Mesenchymal stem cell (in vitro differentiated cells and primary cell): ENCODE results near the gene PLS1.

Source experiments
- DNase-seq: peaks from one replicate; pipeline ENCODE4 v3.0.0-alpha.2; 2013
- H2AFZ ChIP-seq: one replicate; pipeline ENCODE4 v1.6.1; 2013; ENCODE audit warnings: low read depth, mild to moderate bottlenecking, control low read depth, inconsistent platforms, low read length, moderate library complexity
- H2AK5ac ChIP-seq: 2 replicates; pipeline ENCODE4 v1.6.1; 2013; ENCODE audit warnings: low read length, moderate library complexity, mild to moderate bottlenecking, inconsistent platforms; ENCODE audit not compliant: severe bottlenecking
- H2BK120ac ChIP-seq: one replicate; pipeline ENCODE4 v1.6.1; 2013; ENCODE audit warnings: low read depth, mild to moderate bottlenecking, inconsistent platforms, low read length, moderate library complexity
- H2BK12ac ChIP-seq, 2 experiments: one replicate each; pipeline ENCODE4 v1.6.1; 2013; ENCODE audit warnings: inconsistent platforms in 2 of 2, low read length in 2 of 2, mild to moderate bottlenecking in 2 of 2, moderate library complexity in 2 of 2, control low read depth in 1 of 2
- H2BK15ac ChIP-seq: one replicate; pipeline ENCODE4 v1.6.1; 2013; ENCODE audit warnings: mild to moderate bottlenecking, low read depth, inconsistent platforms; ENCODE audit not compliant: poor library complexity, severe bottlenecking
- H2BK5ac ChIP-seq: 2 replicates; pipeline ENCODE4 v1.6.1; 2013; ENCODE audit warnings: low read depth, mild to moderate bottlenecking, low read length, control low read depth, inconsistent platforms; ENCODE audit not compliant: poor library complexity, severe bottlenecking
- H3K14ac ChIP-seq, 2 experiments: one replicate each; pipeline ENCODE4 v1.6.1; 2013; ENCODE audit warnings: inconsistent platforms in 2 of 2, low read length in 2 of 2, control low read depth in 1 of 2, mild to moderate bottlenecking in 1 of 2, moderate library complexity in 1 of 2
- H3K18ac ChIP-seq, 2 experiments: one replicate each; pipeline ENCODE4 v1.6.1; 2013; ENCODE audit warnings: inconsistent platforms in 2 of 2, low read length in 2 of 2, control low read depth in 1 of 2, low read depth in 1 of 2, mild to moderate bottlenecking in 1 of 2
- H3K23ac ChIP-seq, 2 experiments: one replicate each; pipeline ENCODE4 v1.6.1; 2013; ENCODE audit warnings: inconsistent platforms in 2 of 2, low read length in 2 of 2, mild to moderate bottlenecking in 2 of 2, moderate library complexity in 2 of 2, control low read depth in 1 of 2
- H3K27ac ChIP-seq: 2 replicates; pipeline ENCODE4 v1.5.1; 2013; ENCODE audit warnings: mild to moderate bottlenecking, moderate library complexity, low read length, control low read depth, inconsistent platforms; ENCODE audit not compliant: poor library complexity, severe bottlenecking
- H3K27me3 ChIP-seq, 2 experiments: 2 replicates each; pipeline versions ENCODE4 v1.6.1 to v1.7.0; 2013; ENCODE audit warnings: low read length in 2 of 2, mild to moderate bottlenecking in 2 of 2, moderate library complexity in 2 of 2, control low read depth in 1 of 2, inconsistent platforms in 1 of 2; ENCODE audit not compliant: control insufficient read depth in 1 of 2, insufficient read depth in 1 of 2
- H3K36me3 ChIP-seq, 2 experiments: 2 replicates each; pipeline versions ENCODE4 v1.6.1 to v1.7.0; 2013; ENCODE audit warnings: low read length in 2 of 2, control low read depth in 1 of 2, inconsistent platforms in 1 of 2, low read depth in 1 of 2, mild to moderate bottlenecking in 1 of 2; ENCODE audit not compliant: insufficient read depth in 2 of 2, control insufficient read depth in 1 of 2
- H3K4ac ChIP-seq, 2 experiments: one replicate each; pipeline ENCODE4 v1.6.1; 2013; ENCODE audit warnings: inconsistent platforms in 2 of 2, low read length in 2 of 2, mild to moderate bottlenecking in 2 of 2, moderate library complexity in 2 of 2, control low read depth in 1 of 2, low read depth in 1 of 2
- H3K4me1 ChIP-seq: 2 replicates; pipeline ENCODE4 v1.6.1; 2013; ENCODE audit warnings: low read depth, low read length, control low read depth; ENCODE audit not compliant: control insufficient read depth, insufficient read depth
- H3K4me2 ChIP-seq: 2 replicates; pipeline ENCODE4 v1.6.1; 2013; ENCODE audit warnings: low read length, mild to moderate bottlenecking, inconsistent platforms; ENCODE audit not compliant: poor library complexity, severe bottlenecking
- H3K4me3 ChIP-seq, 2 experiments: 2 replicates each; pipeline versions ENCODE4 v1.5.1 to v1.7.0; 2013; ENCODE audit warnings: low read length in 2 of 2, mild to moderate bottlenecking in 2 of 2, control low read depth in 1 of 2, low read depth in 1 of 2; ENCODE audit not compliant: insufficient read depth in 1 of 2
- H3K79me1 ChIP-seq: replicated peaks from 2 replicates; pipeline ENCODE4 v1.6.1; 2013; ENCODE audit warnings: mild to moderate bottlenecking, control low read depth, low read length, inconsistent platforms; ENCODE audit not compliant: poor library complexity, severe bottlenecking
- H3K9ac ChIP-seq: 2 replicates; pipeline ENCODE4 v1.7.0; 2013; ENCODE audit warnings: mild to moderate bottlenecking, low read length, moderate library complexity
- H3K9me3 ChIP-seq: 2 replicates; pipeline ENCODE4 v1.7.0; 2013; ENCODE audit warnings: mild to moderate bottlenecking, low read length; ENCODE audit not compliant: control insufficient read depth
- H4K8ac ChIP-seq: one replicate; pipeline ENCODE4 v1.6.1; 2013; ENCODE audit warnings: inconsistent platforms, mild to moderate bottlenecking, low read length, moderate library complexity
- H4K91ac ChIP-seq: one replicate; pipeline ENCODE4 v1.6.1; 2013; ENCODE audit warnings: mild to moderate bottlenecking, low read length, inconsistent platforms
- WGBS: methylation state at CpG from one replicate; pipeline ENCODE4 v1.1.7; 2013; ENCODE audit warnings: mixed read lengths; 5-methylcytosine and 5-hydroxymethylcytosine counted together

Gene PLS1

GRCh38 chr3:142651711-142652110 lies 55.5 kb downstream of the PLS1 start:
- Histone ChIP-seq H2BK12ac (no peak overlapping the region), H2BK15ac (no peak overlapping the region), H3K9me3 (no peaks in the 10 kb centered on the region), H4K8ac (no peak overlapping the region), H3K36me3 (no peaks in the 10 kb centered on the region), H3K4me1 (peaks cover 4% of the 10 kb centered on the region), H2AFZ (no peak overlapping the region), H2BK120ac (no peak overlapping the region), H3K4me3 (no peak overlapping the region), H3K9ac (no peak overlapping the region), H4K91ac (no peak overlapping the region), H2BK5ac (no peak overlapping the region), H3K14ac (no peak overlapping the region), H3K4ac (no peak overlapping the region), H3K4me2 (no peak overlapping the region), H3K18ac (no peak overlapping the region), H3K23ac (no peak overlapping the region), H2AK5ac (no peak overlapping the region), H3K27me3 (no peaks in the 10 kb centered on the region), H3K27ac (no peak overlapping the region), H3K79me1 (peaks cover 6% of the 10 kb centered on the region)
- DNase-seq = no peak

- H3K4me1 ChIP-seq = peaks cover 4% of the 10 kb centered on the region
- H2BK12ac ChIP-seq = no peak overlapping the region
- no peak overlapping the region for H2BK120ac ChIP-seq
- no peak overlapping the region for H3K4me3 ChIP-seq
- no peaks in the 10 kb centered on the region for H3K9me3 ChIP-seq
- H2BK15ac ChIP-seq = no peak overlapping the region
- H4K91ac ChIP-seq = no peak overlapping the region
- no peak overlapping the region for H3K27ac ChIP-seq
- H3K79me1 ChIP-seq = peaks cover 12% of the 10 kb centered on the region
- DNase-seq = no peak
- H3K4ac ChIP-seq = no peak overlapping the region
- H3K36me3 ChIP-seq = no peaks in the 10 kb centered on the region
- H3K27me3 ChIP-seq = no peaks in the 10 kb centered on the region
- no peak overlapping the region for H2BK5ac ChIP-seq
- no peak overlapping the region for H4K8ac ChIP-seq
- no peak overlapping the region for H3K9ac ChIP-seq
- no peak overlapping the region for H3K14ac ChIP-seq
- H3K23ac ChIP-seq = no peak overlapping the region
- H3K18ac ChIP-seq = no peak overlapping the region
- 85% methylated on average over 4 of the region's 8 CpGs for WGBS
- no peak overlapping the region for H2AK5ac ChIP-seq
- H3K4me2 ChIP-seq = no peak overlapping the region
- H2AFZ ChIP-seq = no peak overlapping the region
These were observed 56.7 kb downstream of the PLS1 start for GRCh38 chr3:142652826-142653292.

- no peak overlapping the region for H3K9ac ChIP-seq
- no peak for DNase-seq
- H2BK120ac ChIP-seq = no peak overlapping the region
- no peaks in the 10 kb centered on the region for H3K27me3 ChIP-seq
- no peak overlapping the region for H3K4me3 ChIP-seq
- no peak overlapping the region for H2AK5ac ChIP-seq
- no peak overlapping the region for H3K4me2 ChIP-seq
- no peak overlapping the region for H3K14ac ChIP-seq
- no peak overlapping the region for H2AFZ ChIP-seq
- no peaks in the 10 kb centered on the region for H3K9me3 ChIP-seq
- no peak overlapping the region for H4K8ac ChIP-seq
- H2BK12ac ChIP-seq = no peak overlapping the region
- no peaks in the 10 kb centered on the region for H3K36me3 ChIP-seq
- no peak overlapping the region for H3K27ac ChIP-seq
- H4K91ac ChIP-seq = no peak overlapping the region
- H3K23ac ChIP-seq = no peak overlapping the region
- peaks cover 4% of the 10 kb centered on the region for H3K4me1 ChIP-seq
- H2BK5ac ChIP-seq = no peak overlapping the region
- no peak overlapping the region for H2BK15ac ChIP-seq
- no peak overlapping the region for H3K18ac ChIP-seq
- H3K79me1 ChIP-seq = peaks cover 10% of the 10 kb centered on the region
- H3K4ac ChIP-seq = no peak overlapping the region
These were observed 60.4 kb downstream of the PLS1 start for GRCh38 chr3:142656575-142656974.

GRCh38 chr3:142657033-142657432 lies 60.8 kb downstream of the PLS1 start:
- Histone ChIP-seq H2AFZ (no peak overlapping the region), H3K27ac (no peak overlapping the region), H3K79me1 (peaks cover 7% of the 10 kb centered on the region), H4K8ac (no peak overlapping the region), H2BK5ac (no peak overlapping the region), H3K4me1 (no peaks in the 10 kb centered on the region), H3K4ac (no peak overlapping the region), H3K9me3 (no peaks in the 10 kb centered on the region), H4K91ac (no peak overlapping the region), H2BK120ac (no peak overlapping the region), H3K14ac (no peak overlapping the region), H3K36me3 (no peaks in the 10 kb centered on the region), H2BK12ac (no peak overlapping the region), H3K4me2 (no peak overlapping the region), H3K27me3 (no peaks in the 10 kb centered on the region), H3K4me3 (no peak overlapping the region), H2BK15ac (no peak overlapping the region), H2AK5ac (no peak overlapping the region), H3K18ac (no peak overlapping the region), H3K9ac (no peak overlapping the region), H3K23ac (no peak overlapping the region)
- 95% methylated on average over 4 of the region's 4 CpGs for WGBS
- no peak for DNase-seq
